Breast epithelium (tissue), 3 donors: ENCODE data around the gene PCDHGA1.

ENCODE experiments used
- POLR2A ChIP-seq: fragments of 450-650 bp; IDR thresholded peaks from one replicate; pipeline ENCODE4 v1.6.1; 2016; ENCODE audit warnings: antibody characterized with exemption, mild to moderate bottlenecking, moderate library complexity
- POLR2AphosphoS5 ChIP-seq, 3 donors: sonication (generic); formaldehyde crosslinking; IDR thresholded peaks; one replicate each; pipeline ENCODE4 v1.6.1; 2017; ENCODE audit warnings: antibody characterized with exemption in 3 of 3
- TF ChIP-seq, protein P1 (sequence below), 3 donors: fragments of 450-650 bp; IDR thresholded peaks; one replicate each; pipeline ENCODE4 v1.5.1; 2016 to 2017; ENCODE audit warnings: antibody characterized with exemption in 3 of 3, mild to moderate bottlenecking in 3 of 3, moderate library complexity in 3 of 3

DNA sequence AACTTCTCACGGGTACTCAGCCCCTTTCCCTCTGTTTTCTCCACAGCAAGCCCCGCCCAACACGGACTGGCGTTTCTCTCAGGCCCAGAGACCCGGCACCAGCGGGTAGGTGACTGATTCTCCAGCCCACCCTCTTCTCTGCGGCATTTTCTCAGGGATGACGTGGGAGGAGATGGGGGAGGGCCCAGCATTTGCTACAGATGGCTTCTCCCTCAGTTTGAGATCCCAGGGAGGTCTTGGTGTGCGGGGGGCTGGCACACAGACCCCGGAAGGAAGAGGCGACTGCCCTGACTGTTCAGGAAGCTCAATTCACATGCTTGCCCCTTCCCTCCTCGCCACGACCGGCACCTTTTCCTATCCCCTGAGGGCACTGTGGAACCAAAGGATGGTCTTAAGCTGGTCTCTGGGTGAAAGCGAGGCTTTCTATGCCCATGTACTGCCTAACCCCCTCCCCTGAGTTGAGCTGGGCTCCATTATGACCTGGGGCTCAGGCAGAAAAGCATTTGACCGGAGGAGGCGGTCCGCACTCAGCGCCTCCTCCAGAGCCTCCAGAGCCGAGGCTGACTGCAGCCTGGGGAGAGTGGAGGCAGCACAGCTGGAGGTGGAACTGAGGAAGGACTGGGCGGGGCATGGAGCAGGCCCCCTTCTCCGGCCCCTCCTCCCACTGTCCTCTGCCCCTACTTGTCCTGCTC lies 164.6 kb downstream of the PCDHGA1 start:
- TF ChIP-seq, protein P1, sequence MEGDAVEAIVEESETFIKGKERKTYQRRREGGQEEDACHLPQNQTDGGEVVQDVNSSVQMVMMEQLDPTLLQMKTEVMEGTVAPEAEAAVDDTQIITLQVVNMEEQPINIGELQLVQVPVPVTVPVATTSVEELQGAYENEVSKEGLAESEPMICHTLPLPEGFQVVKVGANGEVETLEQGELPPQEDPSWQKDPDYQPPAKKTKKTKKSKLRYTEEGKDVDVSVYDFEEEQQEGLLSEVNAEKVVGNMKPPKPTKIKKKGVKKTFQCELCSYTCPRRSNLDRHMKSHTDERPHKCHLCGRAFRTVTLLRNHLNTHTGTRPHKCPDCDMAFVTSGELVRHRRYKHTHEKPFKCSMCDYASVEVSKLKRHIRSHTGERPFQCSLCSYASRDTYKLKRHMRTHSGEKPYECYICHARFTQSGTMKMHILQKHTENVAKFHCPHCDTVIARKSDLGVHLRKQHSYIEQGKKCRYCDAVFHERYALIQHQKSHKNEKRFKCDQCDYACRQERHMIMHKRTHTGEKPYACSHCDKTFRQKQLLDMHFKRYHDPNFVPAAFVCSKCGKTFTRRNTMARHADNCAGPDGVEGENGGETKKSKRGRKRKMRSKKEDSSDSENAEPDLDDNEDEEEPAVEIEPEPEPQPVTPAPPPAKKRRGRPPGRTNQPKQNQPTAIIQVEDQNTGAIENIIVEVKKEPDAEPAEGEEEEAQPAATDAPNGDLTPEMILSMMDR (IDR thresholded peaks at IDR 0.05), result no peak
- TF ChIP-seq POLR2A (no peak), POLR2AphosphoS5 (IDR thresholded peaks at IDR 0.05) (no peak)
